AG10803 (cell line): ENCODE measurements around the gene FLVCR2.

Source experiments
- DNase-seq: peaks from one replicate; pipeline ENCODE4 v3.0.0; 2010; ENCODE audit warnings: low read depth
- H3K4me3 ChIP-seq: 2 replicates; pipeline ENCODE4 v1.5.1; 2011; ENCODE audit warnings: mild to moderate bottlenecking, low read length, control low read depth
- TF ChIP-seq, protein P1 (sequence below): conservative IDR thresholded peaks from 2 replicates; pipeline ENCODE4 v1.5.1; 2011; ENCODE audit warnings: mild to moderate bottlenecking, low read length, control low read depth, inconsistent platforms

FLVCR2 gene

DNA sequence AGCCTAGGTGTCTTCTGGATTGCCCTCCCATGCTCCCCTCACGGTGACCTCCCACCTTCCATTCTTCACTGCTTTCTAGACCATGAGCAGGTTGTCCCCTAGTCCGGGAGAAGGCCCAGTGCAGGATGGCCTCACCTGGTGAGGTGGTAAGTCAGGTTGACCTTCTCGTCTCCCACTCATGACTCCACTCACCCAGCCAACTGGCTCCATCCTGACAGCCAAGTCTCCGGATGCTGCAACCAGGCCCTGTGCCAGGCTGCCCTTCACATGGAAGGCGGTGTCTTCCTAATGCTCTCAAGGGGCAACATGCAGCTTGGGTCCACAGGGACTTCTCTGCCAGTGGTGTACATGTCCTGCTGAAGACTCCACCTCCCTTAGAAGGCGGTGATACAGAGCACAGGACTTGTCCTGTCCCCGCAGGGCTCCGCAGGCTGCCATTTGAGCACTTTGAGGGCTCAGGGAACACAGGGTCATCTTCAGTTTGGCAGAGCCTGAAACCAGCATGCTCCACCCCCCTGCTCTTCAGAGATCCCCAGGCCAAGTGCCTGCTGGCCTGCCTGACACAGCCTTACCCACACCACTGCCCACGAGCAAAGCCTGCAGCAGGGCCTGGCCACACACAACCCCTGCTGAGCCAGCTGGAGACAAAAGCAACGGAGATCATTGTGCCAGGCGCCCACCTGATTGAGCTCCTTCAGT, 30.7 kb upstream of the FLVCR2 start:
- DNase-seq = no peak
- TF ChIP-seq, protein P1, sequence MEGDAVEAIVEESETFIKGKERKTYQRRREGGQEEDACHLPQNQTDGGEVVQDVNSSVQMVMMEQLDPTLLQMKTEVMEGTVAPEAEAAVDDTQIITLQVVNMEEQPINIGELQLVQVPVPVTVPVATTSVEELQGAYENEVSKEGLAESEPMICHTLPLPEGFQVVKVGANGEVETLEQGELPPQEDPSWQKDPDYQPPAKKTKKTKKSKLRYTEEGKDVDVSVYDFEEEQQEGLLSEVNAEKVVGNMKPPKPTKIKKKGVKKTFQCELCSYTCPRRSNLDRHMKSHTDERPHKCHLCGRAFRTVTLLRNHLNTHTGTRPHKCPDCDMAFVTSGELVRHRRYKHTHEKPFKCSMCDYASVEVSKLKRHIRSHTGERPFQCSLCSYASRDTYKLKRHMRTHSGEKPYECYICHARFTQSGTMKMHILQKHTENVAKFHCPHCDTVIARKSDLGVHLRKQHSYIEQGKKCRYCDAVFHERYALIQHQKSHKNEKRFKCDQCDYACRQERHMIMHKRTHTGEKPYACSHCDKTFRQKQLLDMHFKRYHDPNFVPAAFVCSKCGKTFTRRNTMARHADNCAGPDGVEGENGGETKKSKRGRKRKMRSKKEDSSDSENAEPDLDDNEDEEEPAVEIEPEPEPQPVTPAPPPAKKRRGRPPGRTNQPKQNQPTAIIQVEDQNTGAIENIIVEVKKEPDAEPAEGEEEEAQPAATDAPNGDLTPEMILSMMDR = no peak
- no peak overlapping the region for H3K4me3 ChIP-seq

DNA sequence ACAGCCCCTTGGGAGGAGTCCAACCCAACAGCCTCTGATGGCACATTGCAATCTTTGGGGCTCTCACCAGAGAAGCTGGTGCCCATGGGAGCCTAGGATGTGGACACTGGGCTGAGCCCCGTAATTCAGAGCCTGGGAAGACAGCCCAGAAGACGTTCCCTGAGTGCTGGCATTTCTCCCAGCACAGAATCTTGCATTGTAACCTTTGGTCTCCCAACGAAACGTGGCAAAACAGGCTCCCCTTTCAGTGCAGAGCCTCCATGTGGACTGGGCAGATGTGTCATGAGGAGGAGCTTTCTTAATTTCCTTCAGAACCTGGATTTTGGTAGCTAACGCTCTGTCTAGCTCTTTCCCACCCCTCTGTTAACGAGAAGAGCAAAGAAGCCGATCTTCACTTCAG, 29.9 kb upstream of the FLVCR2 start:
- TF ChIP-seq, protein P1 = no peak
- no peak for DNase-seq
- H3K4me3 ChIP-seq = no peak overlapping the region

DNA sequence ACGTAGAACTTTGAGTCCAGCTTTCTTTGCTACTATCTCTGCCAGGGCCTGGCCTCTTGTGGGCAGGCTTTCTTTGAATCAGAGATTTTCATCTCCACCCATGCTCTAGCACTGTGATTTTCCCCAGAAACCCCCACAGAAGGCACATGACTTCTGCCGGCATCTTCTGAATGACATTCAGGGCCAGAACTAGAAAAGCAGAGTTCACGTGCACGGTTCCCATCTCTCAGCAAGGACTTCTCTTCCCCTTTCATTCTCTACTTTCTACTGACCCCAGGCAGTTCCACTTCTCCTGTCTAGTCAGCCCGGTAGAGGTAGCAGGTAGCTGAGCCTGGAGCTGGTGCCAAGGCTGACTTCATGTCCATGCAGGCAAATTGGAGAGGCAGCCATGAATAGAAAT, 29.3 kb upstream of the FLVCR2 start:
- H3K4me3 ChIP-seq = no peak overlapping the region
- TF ChIP-seq, protein P1 = no peak
- no peak for DNase-seq

DNA sequence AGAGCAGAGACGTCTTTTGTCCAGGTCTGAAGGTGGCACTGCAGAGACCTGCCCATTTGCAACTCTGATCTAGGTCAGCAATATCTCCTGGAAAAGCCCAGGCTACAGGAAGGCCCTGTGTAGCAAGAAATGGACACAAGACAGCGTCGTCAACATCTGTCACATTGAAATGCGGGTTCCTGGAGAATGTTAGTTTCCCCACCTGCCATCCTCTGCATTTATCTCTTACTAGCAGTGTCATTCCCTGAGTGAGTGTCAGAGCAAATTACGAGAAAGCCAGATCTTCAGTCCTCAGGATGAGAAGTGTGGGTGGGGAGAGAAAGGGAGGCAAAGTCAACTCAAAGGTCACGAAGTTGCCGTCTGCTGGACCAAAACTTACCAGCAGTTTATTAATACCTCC, 27.4 kb upstream of the FLVCR2 start:
- no peak overlapping the region for H3K4me3 ChIP-seq
- TF ChIP-seq, protein P1 = no peak
- no peak for DNase-seq

DNA sequence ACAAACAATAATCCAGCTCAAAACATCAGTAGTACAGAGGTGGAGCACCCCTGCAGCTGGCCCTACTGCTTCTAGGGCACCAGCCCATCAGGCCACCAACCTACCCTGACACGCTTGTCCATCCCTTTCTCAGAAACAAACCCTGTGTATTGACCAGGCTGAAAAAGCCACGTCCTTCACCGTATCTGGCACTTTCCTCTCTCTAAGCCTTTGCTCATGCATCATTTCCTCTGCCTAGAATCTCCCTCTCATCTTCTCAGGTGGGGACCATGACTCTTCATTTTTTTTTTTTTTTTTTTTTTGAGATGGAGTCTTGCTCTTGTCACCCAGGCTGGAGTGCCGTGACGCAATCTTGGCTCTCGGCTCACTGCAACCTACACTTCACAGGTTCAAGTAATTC, 25.3 kb upstream of the FLVCR2 start:
- DNase-seq = no peak
- TF ChIP-seq, protein P1 = no peak
- H3K4me3 ChIP-seq = no peak overlapping the region

DNA sequence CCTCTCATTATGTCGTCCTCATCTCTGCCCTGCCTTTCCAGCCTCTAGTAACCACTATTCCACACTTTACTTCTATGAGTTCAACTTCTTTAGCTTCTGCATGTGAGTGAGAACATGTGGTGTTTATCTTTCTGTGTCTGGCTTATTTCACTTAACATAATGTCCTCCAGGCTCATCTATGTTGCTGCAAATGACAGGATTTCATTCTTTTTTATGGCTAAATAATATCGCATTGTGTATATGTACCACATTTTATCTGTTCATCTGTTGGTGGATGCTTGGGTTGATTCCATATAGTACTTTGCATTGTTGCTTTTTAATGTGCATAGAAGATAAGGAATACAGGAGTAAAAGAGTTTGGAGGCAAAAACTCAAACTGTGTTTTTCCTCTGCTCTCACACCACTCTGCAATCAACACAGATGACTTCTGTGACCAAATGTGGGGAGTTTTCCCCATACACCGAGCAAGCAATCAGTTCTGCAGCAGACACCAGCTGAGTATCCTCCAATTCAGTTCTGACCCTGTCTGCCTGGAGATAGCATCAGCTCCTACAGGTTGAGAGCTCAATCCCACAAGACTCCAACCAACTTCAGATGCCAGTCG, 24.6 kb upstream of the FLVCR2 start:
- H3K4me3 ChIP-seq = no peak overlapping the region
- DNase-seq = no peak
- TF ChIP-seq, protein P1 = no peak

DNA sequence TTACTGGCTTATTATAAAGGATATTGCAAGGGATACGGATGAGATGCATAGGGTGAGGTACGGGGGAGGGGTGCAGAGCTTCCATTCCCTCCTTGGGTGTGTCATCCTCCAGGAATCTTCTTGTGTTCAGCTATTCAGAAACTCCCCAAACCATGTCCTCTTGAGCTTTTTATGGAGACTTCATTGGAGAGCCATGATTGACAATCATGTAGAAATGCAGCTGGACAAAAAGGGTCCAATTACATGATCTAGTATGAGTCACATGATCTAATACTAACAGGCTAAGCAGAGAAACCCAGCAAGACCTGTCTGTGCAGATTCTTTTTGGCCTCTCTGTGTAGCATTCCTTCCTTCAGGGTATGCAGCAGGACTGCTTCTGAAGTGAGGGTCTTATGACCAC, 23.9 kb upstream of the FLVCR2 start:
- TF ChIP-seq, protein P1 = no peak
- peak; percentile 11 for DNase-seq
- H3K4me3 ChIP-seq = no peak overlapping the region
